PFSK-1 (cell line): ENCODE data around the gene FPR1.

Experiments used
- FOXP2 ChIP-seq: optimal IDR thresholded peaks from 2 replicates; pipeline ENCODE3; 2011; ENCODE audit warnings: borderline replicate concordance, control low read depth, inconsistent platforms; ENCODE audit not compliant: insufficient read depth; ENCODE audit errors: extremely low read length, extremely low read depth
- POLR2AphosphoS5 ChIP-seq: IDR thresholded peaks from 2 replicates; pipeline ENCODE4 v1.6.1; 2012; ENCODE audit warnings: low read depth, mild to moderate bottlenecking, control low read depth, low read length, moderate library complexity
- REST ChIP-seq, 2 experiments: IDR thresholded peaks; 2 replicates each; pipeline versions ENCODE4 v1.6.1 to v1.8.0; 2011 to 2012; ENCODE audit warnings: low read depth in 2 of 2, low read length in 2 of 2, control low read depth in 1 of 2, inconsistent platforms in 1 of 2, mild to moderate bottlenecking in 1 of 2, moderate library complexity in 1 of 2; ENCODE audit not compliant: insufficient read depth in 1 of 2
- SIN3A ChIP-seq: IDR thresholded peaks from 2 replicates; pipeline ENCODE4 v1.6.1; 2012; ENCODE audit warnings: mild to moderate bottlenecking, low read length, moderate library complexity, borderline replicate concordance; ENCODE audit not compliant: insufficient read depth
- TAF1 ChIP-seq: IDR thresholded peaks from 2 replicates; pipeline ENCODE4 v1.6.1; 2012; ENCODE audit warnings: low read length, control low read depth, borderline replicate concordance; ENCODE audit not compliant: insufficient read depth

The FPR1 gene

GRCh38 chr19:51784109-51784785, 32.6 kb upstream of the FPR1 start:
- TF ChIP-seq TAF1, result no peak
- TF ChIP-seq SIN3A, result no peak
- TF ChIP-seq POLR2AphosphoS5, result no peak
- no peak for TF ChIP-seq REST (IDR thresholded peaks at IDR 0.05; ENCODE audit: insufficient read depth in 1 of 2, low read depth in 2 of 2, low read length in 2 of 2)
- TF ChIP-seq FOXP2, result no peak

GRCh38 chr19:51783372-51783771, 31.7 kb upstream of the FPR1 start:
- TF ChIP-seq POLR2AphosphoS5 (no peak), FOXP2 (no peak), REST (IDR thresholded peaks at IDR 0.05; ENCODE audit: insufficient read depth in 1 of 2, low read depth in 2 of 2, low read length in 2 of 2) (peak in 1 of 2 experiments; percentile 55; a peak in 1 of 4 replicates)

- TF ChIP-seq FOXP2 (no peak), SIN3A (no peak), POLR2AphosphoS5 (no peak), REST (IDR thresholded peaks at IDR 0.05; ENCODE audit: insufficient read depth in 1 of 2, low read depth in 2 of 2, low read length in 2 of 2) (no peak), TAF1 (no peak)
Observed at GRCh38 chr19:51781999-51782398, 30.3 kb upstream of the FPR1 start.

- TF ChIP-seq REST (IDR thresholded peaks at IDR 0.05; ENCODE audit: insufficient read depth in 1 of 2, low read depth in 2 of 2, low read length in 2 of 2) (no peak), SIN3A (no peak), TAF1 (no peak), POLR2AphosphoS5 (no peak)
Observed at GRCh38 chr19:51780270-51780669, 28.6 kb upstream of the FPR1 start.

- TF ChIP-seq FOXP2 (no peak), REST (IDR thresholded peaks at IDR 0.05; ENCODE audit: insufficient read depth in 1 of 2, low read depth in 2 of 2, low read length in 2 of 2) (no peak), SIN3A (no peak), TAF1 (no peak), POLR2AphosphoS5 (no peak)
Observed at GRCh38 chr19:51779703-51780102, 28.0 kb upstream of the FPR1 start.
